Measurements from ENCODE around the gene RFTN1. TPM values are rescaled to one million over a fixed set of nuclear protein-coding genes. Genes with fewer than 3 reads are reported as not detected.
A peak's percentile ranks its signal among the peaks of the same experiment; 100 is the strongest.

The RFTN1 gene
- total and polyA plus RNA-seq, 9 of the 15 experiments (the other 6 are each of a cell fraction or from before 2014, with no cell fraction given), result 0.08 to 0.51 (median 0.11) TPM; not detected in 6

DNA sequence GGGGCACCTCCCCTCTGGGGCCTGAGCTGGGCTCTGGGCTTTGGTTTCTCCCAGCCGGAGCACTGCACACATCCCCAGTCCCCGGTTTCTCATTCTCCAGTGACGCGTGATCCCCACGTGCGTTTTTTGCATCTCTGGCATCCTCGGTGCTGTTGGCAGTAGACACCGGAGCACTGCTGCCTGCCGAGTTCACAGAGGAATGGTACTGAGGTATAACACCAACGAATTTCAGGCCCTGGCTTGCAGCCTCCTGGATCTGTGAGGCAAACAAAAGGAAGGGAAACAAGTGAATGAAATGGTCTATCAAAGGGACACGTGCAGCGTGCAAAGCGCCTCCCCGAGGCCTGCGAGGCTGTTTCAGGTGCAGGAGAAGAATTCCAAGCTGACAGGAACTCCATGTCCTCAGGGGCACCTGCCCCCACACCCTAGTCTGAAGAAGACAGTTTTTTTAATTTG lies 135.6 kb downstream of the RFTN1 start:
- in situ Hi-C loops (cut with MboI) (no loop called here), intact Hi-C loops (cut with micrococcal nuclease) (no loop called here)
- H3K9me3 ChIP-seq (replicated peaks; ENCODE audit: control insufficient read depth, insufficient read depth, low read depth, low read length), result no peaks in the 10 kb centered on the region
- H4K20me1 ChIP-seq (replicated peaks; ENCODE audit: control insufficient read depth, insufficient read depth, low read length), result 0 out of 2 replicates have a peak, but pooled peaks cover 4% of the 10 kb centered on the region
- no peaks in the 10 kb centered on the region for H3K9me1 ChIP-seq (ENCODE audit: control insufficient read depth, insufficient read depth, low read length)
- ChIA-PET POLR2A (interaction anchor here (1.2 kb wide), 1 partner anchor 17 kb away, joined by 3 read pairs; no protein-coding TSS in a partner anchor), CTCF (ENCODE audit: low intra/inter-chr PET ratio) (no interaction called here)
- H3K4me1 ChIP-seq (replicated peaks in 1 of 2; ENCODE audit: control insufficient read depth in 2 of 2, insufficient read depth in 2 of 2, low read length in 2 of 2), result peaks cover 0 to 3% of the 10 kb centered on the region in 2 experiments; a peak in 1 of 5 replicates
- peak; percentile 66 for ATAC-seq
- peaks cover 0 to 7% of the 10 kb centered on the region in 2 experiments; a peak in 4 of 5 replicates for H3K27me3 ChIP-seq (ENCODE audit: control insufficient read depth in 2 of 2, insufficient read depth in 2 of 2, low read length in 2 of 2)
- no TSS peak for BruUV-seq (replicated peaks)
- H3K4me2 ChIP-seq (ENCODE audit: insufficient read depth, low read length), result no peak overlapping the region
- no peaks in the 10 kb centered on the region for H3K79me2 ChIP-seq (ENCODE audit: control insufficient read depth, insufficient read depth, low read length)
- H3K27ac ChIP-seq (ENCODE audit: extremely low read depth, low read depth, low read length), result no peak overlapping the region
- no peak overlapping the region for H3K4me3 ChIP-seq
- H3K36me3 ChIP-seq (ENCODE audit: control insufficient read depth, insufficient read depth, low read length), result no peaks in the 10 kb centered on the region
- 31% methylated on average over 15 of the region's 15 CpGs for WGBS (ENCODE audit: insufficient coverage, low coverage, missing lambda C conversion rate)
- FAIRE-seq, result no peak
- no peak overlapping the region for H2AFZ ChIP-seq (ENCODE audit: low read depth, low read length)
- peak in 1 of 4 experiments; percentile 12 for DNase-seq (ENCODE audit: extremely low read depth in 1 of 4, low spot score in 3 of 4)
- H3K9ac ChIP-seq (ENCODE audit: insufficient read depth in 1 of 2, low read depth in 2 of 2, low read length in 2 of 2), result no peak overlapping the region
- TF ChIP-seq ZNF586 (CRISPR knock-in tag; conservative IDR thresholded peaks at IDR 0.05) (no peak), MTA3 (IDR thresholded peaks at IDR 0.05; ENCODE audit: borderline replicate concordance) (no peak), ETV5 (CRISPR knock-in tag; IDR thresholded peaks at IDR 0.05; ENCODE audit: low read depth) (no peak), ZNF696 (CRISPR knock-in tag; conservative IDR thresholded peaks at IDR 0.05) (no peak), NEUROD1 (IDR thresholded peaks at IDR 0.05; ENCODE audit: borderline replicate concordance, low read depth, low read length, partially characterized antibody) (no peak), PPARD (CRISPR knock-in tag; IDR thresholded peaks at IDR 0.05) (no peak), EHMT2 (IDR thresholded peaks at IDR 0.05) (no peak), SMC3 (conservative IDR thresholded peaks at IDR 0.05; ENCODE audit: insufficient read depth, low read depth, low read length) (0 out of 2 replicates have a peak, but pooled peaks have one; percentile 4), RBM17 (IDR thresholded peaks at IDR 0.05; ENCODE audit: borderline replicate concordance, low read depth, low read length) (no peak), ZNF217 (CRISPR knock-in tag; IDR thresholded peaks at IDR 0.05) (no peak), SAP30 (IDR thresholded peaks at IDR 0.05; ENCODE audit: borderline replicate concordance, insufficient read depth, low read depth, low read length, poor library complexity, severe bottlenecking) (no peak), KAT7 (CRISPR knock-in tag; IDR thresholded peaks at IDR 0.05; ENCODE audit: borderline replicate concordance) (no peak), NELFE (IDR thresholded peaks at IDR 0.05; ENCODE audit: insufficient read depth, insufficient read length) (no peak), KLF13 (tag; IDR thresholded peaks at IDR 0.05; ENCODE audit: borderline replicate concordance, low read depth) (no peak), ZNF699 (CRISPR knock-in tag; IDR thresholded peaks at IDR 0.05; ENCODE audit: insufficient replicate concordance) (no peak)
- TF ChIP-seq, protein P1, sequence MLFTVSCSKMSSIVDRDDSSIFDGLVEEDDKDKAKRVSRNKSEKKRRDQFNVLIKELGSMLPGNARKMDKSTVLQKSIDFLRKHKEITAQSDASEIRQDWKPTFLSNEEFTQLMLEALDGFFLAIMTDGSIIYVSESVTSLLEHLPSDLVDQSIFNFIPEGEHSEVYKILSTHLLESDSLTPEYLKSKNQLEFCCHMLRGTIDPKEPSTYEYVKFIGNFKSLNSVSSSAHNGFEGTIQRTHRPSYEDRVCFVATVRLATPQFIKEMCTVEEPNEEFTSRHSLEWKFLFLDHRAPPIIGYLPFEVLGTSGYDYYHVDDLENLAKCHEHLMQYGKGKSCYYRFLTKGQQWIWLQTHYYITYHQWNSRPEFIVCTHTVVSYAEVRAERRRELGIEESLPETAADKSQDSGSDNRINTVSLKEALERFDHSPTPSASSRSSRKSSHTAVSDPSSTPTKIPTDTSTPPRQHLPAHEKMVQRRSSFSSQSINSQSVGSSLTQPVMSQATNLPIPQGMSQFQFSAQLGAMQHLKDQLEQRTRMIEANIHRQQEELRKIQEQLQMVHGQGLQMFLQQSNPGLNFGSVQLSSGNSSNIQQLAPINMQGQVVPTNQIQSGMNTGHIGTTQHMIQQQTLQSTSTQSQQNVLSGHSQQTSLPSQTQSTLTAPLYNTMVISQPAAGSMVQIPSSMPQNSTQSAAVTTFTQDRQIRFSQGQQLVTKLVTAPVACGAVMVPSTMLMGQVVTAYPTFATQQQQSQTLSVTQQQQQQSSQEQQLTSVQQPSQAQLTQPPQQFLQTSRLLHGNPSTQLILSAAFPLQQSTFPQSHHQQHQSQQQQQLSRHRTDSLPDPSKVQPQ (CRISPR knock-in tag; IDR thresholded peaks at IDR 0.05; ENCODE audit: borderline replicate concordance), result no peak
- TF ChIP-seq, protein P2, sequence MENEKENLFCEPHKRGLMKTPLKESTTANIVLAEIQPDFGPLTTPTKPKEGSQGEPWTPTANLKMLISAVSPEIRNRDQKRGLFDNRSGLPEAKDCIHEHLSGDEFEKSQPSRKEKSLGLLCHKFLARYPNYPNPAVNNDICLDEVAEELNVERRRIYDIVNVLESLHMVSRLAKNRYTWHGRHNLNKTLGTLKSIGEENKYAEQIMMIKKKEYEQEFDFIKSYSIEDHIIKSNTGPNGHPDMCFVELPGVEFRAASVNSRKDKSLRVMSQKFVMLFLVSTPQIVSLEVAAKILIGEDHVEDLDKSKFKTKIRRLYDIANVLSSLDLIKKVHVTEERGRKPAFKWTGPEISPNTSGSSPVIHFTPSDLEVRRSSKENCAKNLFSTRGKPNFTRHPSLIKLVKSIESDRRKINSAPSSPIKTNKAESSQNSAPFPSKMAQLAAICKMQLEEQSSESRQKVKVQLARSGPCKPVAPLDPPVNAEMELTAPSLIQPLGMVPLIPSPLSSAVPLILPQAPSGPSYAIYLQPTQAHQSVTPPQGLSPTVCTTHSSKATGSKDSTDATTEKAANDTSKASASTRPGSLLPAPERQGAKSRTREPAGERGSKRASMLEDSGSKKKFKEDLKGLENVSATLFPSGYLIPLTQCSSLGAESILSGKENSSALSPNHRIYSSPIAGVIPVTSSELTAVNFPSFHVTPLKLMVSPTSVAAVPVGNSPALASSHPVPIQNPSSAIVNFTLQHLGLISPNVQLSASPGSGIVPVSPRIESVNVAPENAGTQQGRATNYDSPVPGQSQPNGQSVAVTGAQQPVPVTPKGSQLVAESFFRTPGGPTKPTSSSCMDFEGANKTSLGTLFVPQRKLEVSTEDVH (IDR thresholded peaks at IDR 0.05; ENCODE audit: low read depth, partially characterized antibody), result no peak
